Gastrocnemius medialis (tissue), 4 donors: ENCODE measurements around the gene SAMHD1. TPM values are rescaled to one million over a fixed set of nuclear protein-coding genes. Genes with fewer than 3 reads are reported as not detected.
A peak's percentile ranks its signal among the peaks of the same experiment; 100 is the strongest.

Source experiments
- ATAC-seq, 2 donors: fragments of 150-250 bp; one replicate each; pipeline ENCODE4 v1.9.1; 2016
- DNase-seq, 2 donors: peaks; one replicate each; pipeline ENCODE4 v3.0.0-alpha.2; 2019
- H3K27ac ChIP-seq, 4 donors: fragments of 200-600 bp; sonication (generic); 1 replicate in 1 of 4; 2 replicates in 3 of 4; pipeline ENCODE4 v1.5.1; 2016 to 2018; ENCODE audit warnings: mild to moderate bottlenecking in 2 of 4, moderate library complexity in 1 of 4
- H3K27me3 ChIP-seq, 3 donors: fragments of 200-600 bp; sonication (generic) in 2 of 3; 1 replicate in 1 of 3; 2 replicates in 2 of 3; pipeline versions ENCODE4 v1.5.1 to v1.6.0; 2016 to 2019; ENCODE audit warnings: mild to moderate bottlenecking in 1 of 3, moderate library complexity in 1 of 3
- H3K36me3 ChIP-seq, 2 donors: fragments of 200-600 bp; sonication (generic) in 1 of 2; one replicate each; pipeline ENCODE4 v1.5.1; 2017 to 2018
- H3K4me1 ChIP-seq, 2 donors: fragments of 200-600 bp; sonication (generic) in 1 of 2; one replicate each; pipeline ENCODE4 v1.5.1; 2016 to 2017; ENCODE audit warnings: mild to moderate bottlenecking in 2 of 2
- H3K4me3 ChIP-seq, 4 donors: fragments of 200-600 bp; sonication (generic) in 3 of 4; 1 replicate in 1 of 4; 2 replicates in 3 of 4; pipeline ENCODE4 v1.5.1; 2016 to 2019; ENCODE audit warnings: mild to moderate bottlenecking in 2 of 4
- H3K9me3 ChIP-seq, 3 donors: fragments of 200-600 bp; sonication (generic) in 2 of 3; 1 replicate in 1 of 3; 2 replicates in 2 of 3; pipeline ENCODE4 v1.5.1; 2016 to 2019
- CTCF ChIP-seq, 5 experiments: fragments of 450-650 bp in 3 of 5; fragments of 200-600 bp in 2 of 5; sonication (generic) in 2 of 5; IDR thresholded peaks in 4 of 5; conservative IDR thresholded peaks in 1 of 5; 1 replicate in 4 of 5; 2 replicates in 1 of 5; pipeline ENCODE4 v1.5.1; 2016 to 2019; ENCODE audit warnings: antibody characterized with exemption in 5 of 5, mild to moderate bottlenecking in 3 of 5, moderate library complexity in 3 of 5
- POLR2A ChIP-seq, 2 donors: fragments of 450-650 bp; IDR thresholded peaks; one replicate each; pipeline ENCODE4 v1.6.1; 2017; ENCODE audit warnings: antibody characterized with exemption in 2 of 2, mild to moderate bottlenecking in 2 of 2, moderate library complexity in 2 of 2
- in situ Hi-C, 4 donors: fragments of 200-750 bp; cut with MboI; loops; one replicate each; pipeline versions ENCODE4 v1.15.0 to v1.8.0; 2017; ENCODE audit warnings: low sequenced_read_pairs in 4 of 4
- intact Hi-C: fragments of 100-400 bp; cut with DNase I; formaldehyde crosslinking; loops from one replicate; pipeline ENCODE4 v1.15.1; 2023; ENCODE audit warnings: low total_unique reads
- total RNA-seq, 4 donors: library from RNA; depleted of rRNA; stranded (reverse); fragments of >200 nt; gene quantifications; one replicate each; pipeline versions ENCODE4 v1.1.0 to v1.2.3, GENCODE V29; 2016

Gene SAMHD1
- total RNA-seq, 4 donors from 2014 or later: 37.5 to 84.1 (median 69.4) TPM

DNA sequence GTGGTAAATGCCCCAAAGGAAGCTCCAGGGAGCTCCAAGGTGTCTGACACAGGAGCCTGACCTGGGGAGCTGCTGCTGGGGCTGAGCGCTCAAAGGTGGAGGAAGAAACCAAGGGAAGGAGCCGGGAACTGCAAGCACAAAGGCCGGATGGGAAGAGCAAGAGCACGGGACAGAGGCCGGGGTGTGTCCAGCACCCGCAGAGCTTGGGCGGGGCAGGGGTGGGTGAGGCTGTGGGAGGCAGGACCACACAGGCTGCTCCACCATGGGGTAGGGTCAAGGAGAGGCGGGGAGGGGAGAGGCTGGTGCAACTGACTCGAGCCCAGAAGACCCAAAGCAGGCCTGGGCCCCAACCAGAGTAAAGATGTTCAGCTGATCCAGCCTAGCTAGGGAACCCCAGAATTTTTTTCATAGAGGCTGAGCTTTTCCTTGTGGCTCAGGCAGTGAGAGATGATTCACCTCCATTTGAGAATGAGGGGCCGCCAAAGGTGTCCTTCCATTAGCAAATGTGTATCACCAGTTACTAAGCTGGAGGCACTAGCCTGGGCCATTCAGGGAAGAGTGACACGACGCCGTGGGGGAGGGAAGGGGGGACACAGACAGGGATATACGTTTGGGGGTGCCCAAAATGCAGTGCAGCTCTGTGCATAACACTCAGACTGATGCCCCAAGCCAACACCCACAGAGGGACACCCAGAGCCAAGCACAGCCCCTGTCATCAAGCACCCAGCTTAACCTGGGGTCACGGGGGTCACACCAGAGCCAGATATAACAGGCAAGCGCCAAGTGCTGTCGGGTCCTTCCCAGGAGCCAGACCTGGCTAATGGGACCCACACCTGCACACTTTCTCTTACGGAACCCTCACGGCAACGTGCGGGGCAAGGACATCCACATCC lies 96.9 kb downstream of the SAMHD1 start:
- intact Hi-C loops (no loop called here), in situ Hi-C loops (no loop called here)
- no peak for TF ChIP-seq POLR2A (IDR thresholded peaks at IDR 0.05)
- no peak for TF ChIP-seq CTCF (IDR thresholded peaks at IDR 0.05 in 4 of 5, conservative IDR thresholded peaks at IDR 0.05 in 1 of 5)
- Histone ChIP-seq H3K27ac (peak overlapping the region; percentile 30 to 77 (median 54)), H3K4me1 (peaks cover 31 to 36% of the 10 kb centered on the region in 2 donors), H3K4me3 (no peak overlapping the region), H3K27me3 (no peaks in the 10 kb centered on the region), H3K9me3 (no peaks in the 10 kb centered on the region), H3K36me3 (no peaks in the 10 kb centered on the region)
- DNase-seq (no peak), ATAC-seq (no peak)

- intact Hi-C loops (no loop called here), in situ Hi-C loops (no loop called here)
- Histone ChIP-seq H3K9me3 (no peaks in the 10 kb centered on the region), H3K4me1 (peaks cover 45 to 50% of the 10 kb centered on the region in 2 donors), H3K27me3 (no peaks in the 10 kb centered on the region), H3K36me3 (no peaks in the 10 kb centered on the region), H3K27ac (peak overlapping the region; percentile 69 to 77 (median 71)), H3K4me3 (no peak overlapping the region)
- no peak for DNase-seq
- TF ChIP-seq CTCF (IDR thresholded peaks at IDR 0.05 in 4 of 5, conservative IDR thresholded peaks at IDR 0.05 in 1 of 5) (no peak), POLR2A (IDR thresholded peaks at IDR 0.05) (no peak)
- ATAC-seq: no peak
Measured at GRCh38 chr20:36852187-36852586, 99.3 kb downstream of the SAMHD1 start.

- Histone ChIP-seq H3K4me1 (peaks cover 45 to 48% of the 10 kb centered on the region in 2 donors), H3K27ac (peak overlapping the region; percentile 69 to 77 (median 71)), H3K36me3 (no peaks in the 10 kb centered on the region), H3K4me3 (no peak overlapping the region), H3K9me3 (no peaks in the 10 kb centered on the region), H3K27me3 (no peaks in the 10 kb centered on the region)
- intact Hi-C loops (no loop called here), in situ Hi-C loops (no loop called here)
- DNase-seq (no peak), ATAC-seq (no peak)
- TF ChIP-seq POLR2A (IDR thresholded peaks at IDR 0.05): no peak
- no peak for TF ChIP-seq CTCF (IDR thresholded peaks at IDR 0.05 in 4 of 5, conservative IDR thresholded peaks at IDR 0.05 in 1 of 5)
Measured at GRCh38 chr20:36851490-36851889, 100.0 kb downstream of the SAMHD1 start.

DNA sequence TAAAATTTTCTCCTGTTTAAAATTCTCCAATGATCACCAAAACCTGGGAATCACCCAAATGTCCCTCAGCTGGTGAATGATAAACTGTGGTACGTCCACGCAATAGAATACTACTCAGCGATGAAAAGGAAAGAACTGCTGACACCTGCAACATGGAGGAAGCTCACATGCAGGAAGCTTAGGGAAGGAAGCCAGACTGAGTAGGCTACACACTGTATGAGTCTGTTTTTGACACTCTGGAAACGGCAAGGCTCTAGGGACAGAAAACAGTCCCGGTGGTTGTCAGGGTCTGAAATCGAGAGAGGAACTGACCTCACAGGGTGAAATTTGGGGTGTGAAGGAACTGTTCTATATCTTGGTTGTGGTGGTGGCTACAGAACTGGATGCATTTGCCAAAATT lies 100.7 kb downstream of the SAMHD1 start:
- peak overlapping the region in 1 of 4 donors; percentile 59 for H3K27ac ChIP-seq
- in situ Hi-C loops: no loop called here
- intact Hi-C loops: no loop called here

More for the DNA sequence above, 100.7 kb downstream of the SAMHD1 start:
- ATAC-seq (no peak), DNase-seq (no peak)
- Histone ChIP-seq H3K4me1 (peaks cover 40 to 41% of the 10 kb centered on the region in 2 donors), H3K9me3 (no peaks in the 10 kb centered on the region), H3K27me3 (no peaks in the 10 kb centered on the region), H3K36me3 (no peaks in the 10 kb centered on the region), H3K4me3 (no peak overlapping the region)
- TF ChIP-seq POLR2A (IDR thresholded peaks at IDR 0.05) (no peak), CTCF (IDR thresholded peaks at IDR 0.05 in 4 of 5, conservative IDR thresholded peaks at IDR 0.05 in 1 of 5) (no peak)
